HG02642 (cell line): ENCODE measurements around the gene CTDSPL.

Experiments
- ATAC-seq: cut with Tn5 transposase; IDR thresholded peaks from one replicate; pipeline ENCODE4 v1.9.1; 2021; ENCODE audit warnings: mild to moderate bottlenecking; ENCODE audit not compliant: unreplicated experiment, poor library complexity

CTDSPL gene

GRCh38 chr3:38008971-38009580, 147.4 kb downstream of the CTDSPL start:
- ATAC-seq, result no peak

GRCh38 chr3:38009807-38010591, 148.3 kb downstream of the CTDSPL start:
- ATAC-seq, result no peak

- ATAC-seq, result no peak
These were observed 149.4 kb downstream of the CTDSPL start for GRCh38 chr3:38011111-38011510.

GRCh38 chr3:38015485-38015884, 153.8 kb downstream of the CTDSPL start:
- no peak for ATAC-seq

GRCh38 chr3:38015984-38016383, 154.3 kb downstream of the CTDSPL start:
- ATAC-seq, result no peak

- no peak for ATAC-seq
These were observed 154.7 kb downstream of the CTDSPL start for GRCh38 chr3:38016410-38016809.

GRCh38 chr3:38016847-38017444, 155.3 kb downstream of the CTDSPL start:
- ATAC-seq, result no peak

- ATAC-seq, result no peak
These were observed 156.0 kb downstream of the CTDSPL start for GRCh38 chr3:38017445-38018295.

- ATAC-seq, result no peak
These were observed 156.9 kb downstream of the CTDSPL start for GRCh38 chr3:38018296-38019266.

GRCh38 chr3:38019658-38020341, 158.1 kb downstream of the CTDSPL start:
- no peak for ATAC-seq

- ATAC-seq, result no peak
These were observed 158.7 kb downstream of the CTDSPL start for GRCh38 chr3:38020342-38020726.

- ATAC-seq, result no peak
These were observed 159.5 kb downstream of the CTDSPL start for GRCh38 chr3:38021196-38021595.

- ATAC-seq, result no peak
These were observed 160.6 kb downstream of the CTDSPL start for GRCh38 chr3:38022301-38022700.

- no peak for ATAC-seq
These were observed 161.4 kb downstream of the CTDSPL start for GRCh38 chr3:38022896-38023709.

GRCh38 chr3:38026856-38027255, 165.2 kb downstream of the CTDSPL start:
- no peak for ATAC-seq

- ATAC-seq, result no peak
These were observed 166.1 kb downstream of the CTDSPL start for GRCh38 chr3:38027466-38028465.
